ENCODE data around the gene RAP1GAP2. TPM values are rescaled to one million over a fixed set of nuclear protein-coding genes. Genes with fewer than 3 reads are reported as not detected.

Gene RAP1GAP2
- total RNA-seq, 1 donor from 2014 or later, result 3.8 TPM

GRCh38 chr17:3033248-3033640 lies 237.0 kb downstream of the RAP1GAP2 start:
- Mint-ChIP-seq H3K27me3 (ENCODE audit: insufficient read depth, low read depth) (peaks cover 7% of the 10 kb centered on the region), H3K4me3 (no peak overlapping the region), H3K36me3 (no peaks in the 10 kb centered on the region), H3K27ac (no peak overlapping the region), H3K4me1 (no peaks in the 10 kb centered on the region), H3K9me3 (no peaks in the 10 kb centered on the region)
- Histone ChIP-seq H4K20me1 (ENCODE audit: low read depth) (no peaks in the 10 kb centered on the region), H3K4me2 (no peak overlapping the region), H3K27me3 (no peaks in the 10 kb centered on the region), H2AFZ (replicated peaks) (no peak overlapping the region), H3K79me2 (ENCODE audit: low read depth) (no peaks in the 10 kb centered on the region), H3K27ac (no peak overlapping the region), H3K4me3 (no peak overlapping the region), H3F3A (ENCODE audit: low read depth) (no peaks in the 10 kb centered on the region), H3K36me3 (no peaks in the 10 kb centered on the region), H3K9me3 (ENCODE audit: low read depth) (no peaks in the 10 kb centered on the region), H3K9ac (no peak overlapping the region), H3K4me1 (no peaks in the 10 kb centered on the region)
- DNase-seq (ENCODE audit: low spot score), result no peak
- TF ChIP-seq EZH2 (IDR thresholded peaks at IDR 0.05), result no peak
- no peak for TF ChIP-seq EZH2phosphoT487 (IDR thresholded peaks at IDR 0.05)
- no peak for TF ChIP-seq CTCF (IDR thresholded peaks at IDR 0.05)

GRCh38 chr17:3033741-3034577 lies 237.7 kb downstream of the RAP1GAP2 start:
- DNase-seq (ENCODE audit: low spot score), result no peak
- H3K27me3 Mint-ChIP-seq (ENCODE audit: insufficient read depth, low read depth), result peaks cover 6% of the 10 kb centered on the region
- no peaks in the 10 kb centered on the region for H3K9me3 Mint-ChIP-seq
- Histone ChIP-seq H3K27me3 (no peaks in the 10 kb centered on the region), H3K9ac (no peak overlapping the region), H3K36me3 (no peaks in the 10 kb centered on the region), H3K27ac (no peak overlapping the region), H3K9me3 (ENCODE audit: low read depth) (no peaks in the 10 kb centered on the region), H3K4me2 (no peak overlapping the region), H4K20me1 (ENCODE audit: low read depth) (no peaks in the 10 kb centered on the region), H3K4me1 (no peaks in the 10 kb centered on the region), H3K79me2 (ENCODE audit: low read depth) (no peaks in the 10 kb centered on the region), H3K4me3 (no peak overlapping the region), H2AFZ (replicated peaks) (no peak overlapping the region), H3F3A (ENCODE audit: low read depth) (no peaks in the 10 kb centered on the region)
- no peak overlapping the region for H3K27ac Mint-ChIP-seq
- TF ChIP-seq CTCF (IDR thresholded peaks at IDR 0.05), result no peak
- TF ChIP-seq EZH2 (IDR thresholded peaks at IDR 0.05), result no peak
- no peak for TF ChIP-seq EZH2phosphoT487 (IDR thresholded peaks at IDR 0.05)
- H3K4me3 Mint-ChIP-seq, result no peak overlapping the region
- no peaks in the 10 kb centered on the region for H3K36me3 Mint-ChIP-seq
- no peaks in the 10 kb centered on the region for H3K4me1 Mint-ChIP-seq

- TF ChIP-seq CTCF (IDR thresholded peaks at IDR 0.05) (no peak), EZH2phosphoT487 (IDR thresholded peaks at IDR 0.05) (no peak), EZH2 (IDR thresholded peaks at IDR 0.05) (no peak)
- Histone ChIP-seq H3K9ac (no peak overlapping the region), H3K4me1 (no peaks in the 10 kb centered on the region), H3K27ac (no peak overlapping the region), H3K9me3 (ENCODE audit: low read depth) (no peaks in the 10 kb centered on the region), H3K4me2 (no peak overlapping the region), H3K79me2 (ENCODE audit: low read depth) (no peaks in the 10 kb centered on the region), H3K4me3 (no peak overlapping the region), H3K36me3 (no peaks in the 10 kb centered on the region), H2AFZ (replicated peaks) (no peak overlapping the region), H3K27me3 (no peaks in the 10 kb centered on the region), H4K20me1 (ENCODE audit: low read depth) (no peaks in the 10 kb centered on the region), H3F3A (ENCODE audit: low read depth) (no peaks in the 10 kb centered on the region)
- Mint-ChIP-seq H3K27ac (no peak overlapping the region), H3K4me1 (no peaks in the 10 kb centered on the region), H3K4me3 (no peak overlapping the region), H3K36me3 (no peaks in the 10 kb centered on the region), H3K27me3 (ENCODE audit: insufficient read depth, low read depth) (peaks cover 5% of the 10 kb centered on the region), H3K9me3 (no peaks in the 10 kb centered on the region)
- DNase-seq (ENCODE audit: low spot score), result no peak
Observed at GRCh38 chr17:3034578-3034920, 238.3 kb downstream of the RAP1GAP2 start.

Measured in neural progenitor cell (in vitro differentiated cells).